Measurements from ENCODE around the gene WIZ. TPM values are rescaled to one million over a fixed set of nuclear protein-coding genes. Genes with fewer than 3 reads are reported as not detected.

WIZ gene
- total and polyA plus RNA-seq, 10 of the 15 experiments (the other 5 are each of a cell fraction or from before 2014, with no cell fraction given): 0.10 to 26.7 (median 2.7) TPM

- TF ChIP-seq, protein P1, sequence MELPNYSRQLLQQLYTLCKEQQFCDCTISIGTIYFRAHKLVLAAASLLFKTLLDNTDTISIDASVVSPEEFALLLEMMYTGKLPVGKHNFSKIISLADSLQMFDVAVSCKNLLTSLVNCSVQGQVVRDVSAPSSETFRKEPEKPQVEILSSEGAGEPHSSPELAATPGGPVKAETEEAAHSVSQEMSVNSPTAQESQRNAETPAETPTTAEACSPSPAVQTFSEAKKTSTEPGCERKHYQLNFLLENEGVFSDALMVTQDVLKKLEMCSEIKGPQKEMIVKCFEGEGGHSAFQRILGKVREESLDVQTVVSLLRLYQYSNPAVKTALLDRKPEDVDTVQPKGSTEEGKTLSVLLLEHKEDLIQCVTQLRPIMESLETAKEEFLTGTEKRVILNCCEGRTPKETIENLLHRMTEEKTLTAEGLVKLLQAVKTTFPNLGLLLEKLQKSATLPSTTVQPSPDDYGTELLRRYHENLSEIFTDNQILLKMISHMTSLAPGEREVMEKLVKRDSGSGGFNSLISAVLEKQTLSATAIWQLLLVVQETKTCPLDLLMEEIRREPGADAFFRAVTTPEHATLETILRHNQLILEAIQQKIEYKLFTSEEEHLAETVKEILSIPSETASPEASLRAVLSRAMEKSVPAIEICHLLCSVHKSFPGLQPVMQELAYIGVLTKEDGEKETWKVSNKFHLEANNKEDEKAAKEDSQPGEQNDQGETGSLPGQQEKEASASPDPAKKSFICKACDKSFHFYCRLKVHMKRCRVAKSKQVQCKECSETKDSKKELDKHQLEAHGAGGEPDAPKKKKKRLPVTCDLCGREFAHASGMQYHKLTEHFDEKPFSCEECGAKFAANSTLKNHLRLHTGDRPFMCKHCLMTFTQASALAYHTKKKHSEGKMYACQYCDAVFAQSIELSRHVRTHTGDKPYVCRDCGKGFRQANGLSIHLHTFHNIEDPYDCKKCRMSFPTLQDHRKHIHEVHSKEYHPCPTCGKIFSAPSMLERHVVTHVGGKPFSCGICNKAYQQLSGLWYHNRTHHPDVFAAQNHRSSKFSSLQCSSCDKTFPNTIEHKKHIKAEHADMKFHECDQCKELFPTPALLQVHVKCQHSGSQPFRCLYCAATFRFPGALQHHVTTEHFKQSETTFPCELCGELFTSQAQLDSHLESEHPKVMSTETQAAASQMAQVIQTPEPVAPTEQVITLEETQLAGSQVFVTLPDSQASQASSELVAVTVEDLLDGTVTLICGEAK (IDR thresholded peaks at IDR 0.05; ENCODE audit: borderline replicate concordance): no peak
- TF ChIP-seq ZBED1 (IDR thresholded peaks at IDR 0.05; ENCODE audit: borderline replicate concordance): no peak
- TF ChIP-seq TARDBP (IDR thresholded peaks at IDR 0.05; ENCODE audit: borderline replicate concordance): no peak
Measured at GRCh38 chr19:15424121-15424520, 25.6 kb downstream of the WIZ start (continued).

GRCh38 chr19:15423130-15423529 lies 26.6 kb downstream of the WIZ start:
- DNase-seq (ENCODE audit: low read depth, low spot score) (no peak), ATAC-seq (no peak), FAIRE-seq (no peak)
- Histone ChIP-seq H3K4me1 (ENCODE audit: control insufficient read depth, insufficient read depth, low read length) (no peaks in the 10 kb centered on the region), H4K20me1 (ENCODE audit: control insufficient read depth, insufficient read depth) (no peaks in the 10 kb centered on the region), H3K9me3 (replicated peaks; ENCODE audit: control insufficient read depth, insufficient read depth, low read length) (no peaks in the 10 kb centered on the region; the same call in 2 of the 3 replicates), H2AFZ (ENCODE audit: control insufficient read depth, low read depth, low read length) (no peak overlapping the region), H3K9ac (ENCODE audit: control insufficient read depth, insufficient read depth, low read length) (no peak overlapping the region), H3K4me3 (no peak overlapping the region), H3K79me2 (ENCODE audit: control insufficient read depth, insufficient read depth, low read length) (peaks cover 7% of the 10 kb centered on the region), H3K27me3 (replicated peaks in 1 of 2; ENCODE audit: control insufficient read depth in 2 of 2, insufficient read depth in 2 of 2, low read length in 1 of 2) (no peaks in the 10 kb centered on the region), H3K4me2 (ENCODE audit: control insufficient read depth, insufficient read depth) (no peak overlapping the region), H3K27ac (ENCODE audit: control insufficient read depth, insufficient read depth) (no peak overlapping the region), H3K36me3 (ENCODE audit: control insufficient read depth in 2 of 2, insufficient read depth in 2 of 2, low read length in 1 of 2) (peaks cover 14 to 43% of the 10 kb centered on the region in 2 experiments)
- 100% methylated on average over 5 of the region's 6 CpGs for WGBS (ENCODE audit: insufficient coverage, insufficient replicate concordance, low lambda C conversion rate, missing lambda C conversion rate)
- RAD21 ChIA-PET (ENCODE audit: unreplicated experiment): no interaction called here
- intact Hi-C loops (cut with micrococcal nuclease; ENCODE audit: unreplicated experiment): no loop called here
- no TSS peak for BruUV-seq (replicated peaks)
- POLR2A ChIA-PET: no interaction called here
- TF ChIP-seq FOXM1 (IDR thresholded peaks at IDR 0.05; ENCODE audit: low read depth, low read length): no peak
- TF ChIP-seq, protein P2, sequence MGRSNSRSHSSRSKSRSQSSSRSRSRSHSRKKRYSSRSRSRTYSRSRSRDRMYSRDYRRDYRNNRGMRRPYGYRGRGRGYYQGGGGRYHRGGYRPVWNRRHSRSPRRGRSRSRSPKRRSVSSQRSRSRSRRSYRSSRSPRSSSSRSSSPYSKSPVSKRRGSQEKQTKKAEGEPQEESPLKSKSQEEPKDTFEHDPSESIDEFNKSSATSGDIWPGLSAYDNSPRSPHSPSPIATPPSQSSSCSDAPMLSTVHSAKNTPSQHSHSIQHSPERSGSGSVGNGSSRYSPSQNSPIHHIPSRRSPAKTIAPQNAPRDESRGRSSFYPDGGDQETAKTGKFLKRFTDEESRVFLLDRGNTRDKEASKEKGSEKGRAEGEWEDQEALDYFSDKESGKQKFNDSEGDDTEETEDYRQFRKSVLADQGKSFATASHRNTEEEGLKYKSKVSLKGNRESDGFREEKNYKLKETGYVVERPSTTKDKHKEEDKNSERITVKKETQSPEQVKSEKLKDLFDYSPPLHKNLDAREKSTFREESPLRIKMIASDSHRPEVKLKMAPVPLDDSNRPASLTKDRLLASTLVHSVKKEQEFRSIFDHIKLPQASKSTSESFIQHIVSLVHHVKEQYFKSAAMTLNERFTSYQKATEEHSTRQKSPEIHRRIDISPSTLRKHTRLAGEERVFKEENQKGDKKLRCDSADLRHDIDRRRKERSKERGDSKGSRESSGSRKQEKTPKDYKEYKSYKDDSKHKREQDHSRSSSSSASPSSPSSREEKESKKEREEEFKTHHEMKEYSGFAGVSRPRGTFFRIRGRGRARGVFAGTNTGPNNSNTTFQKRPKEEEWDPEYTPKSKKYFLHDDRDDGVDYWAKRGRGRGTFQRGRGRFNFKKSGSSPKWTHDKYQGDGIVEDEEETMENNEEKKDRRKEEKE (IDR thresholded peaks at IDR 0.05): no peak
- no peak for TF ChIP-seq BMI1 (IDR thresholded peaks at IDR 0.05; ENCODE audit: borderline replicate concordance)
- in situ Hi-C loops (cut with MboI): no loop called here
- SMC1A ChIA-PET (ENCODE audit: uncharacterized antibody, unreplicated experiment): no interaction called here
- CTCF ChIA-PET: no interaction called here
